GM18517 (cell line): ENCODE results near the gene FGD6.
"Not testable (repeated sequence)": the region's sequence is repeated elsewhere in the genome, so short reads cannot be mapped to it uniquely, and the experiment has no call there.

Experiments
- ATAC-seq: cut with Tn5 transposase; IDR thresholded peaks from one replicate; pipeline ENCODE4 v1.9.1; 2021; ENCODE audit warnings: mild to moderate bottlenecking, moderate library complexity; ENCODE audit not compliant: unreplicated experiment

The FGD6 gene

GRCh38 chr12:95095866-95096265, 121.4 kb downstream of the FGD6 start:
- not testable (repeated sequence) for ATAC-seq

GRCh38 chr12:95089462-95089861, 127.8 kb downstream of the FGD6 start:
- ATAC-seq: no peak

GRCh38 chr12:95088379-95088778, 128.9 kb downstream of the FGD6 start:
- peak; percentile 82 for ATAC-seq

GRCh38 chr12:95085612-95086011, 131.7 kb downstream of the FGD6 start:
- ATAC-seq: no peak

GRCh38 chr12:95083938-95084337, 133.3 kb downstream of the FGD6 start:
- no peak for ATAC-seq

- ATAC-seq: no peak
These were observed 133.8 kb downstream of the FGD6 start for GRCh38 chr12:95083471-95083870.

- no peak for ATAC-seq
These were observed 139.9 kb downstream of the FGD6 start for GRCh38 chr12:95077341-95077740.

GRCh38 chr12:95074766-95075165, 142.5 kb downstream of the FGD6 start:
- no peak for ATAC-seq

GRCh38 chr12:95073698-95074520, 143.4 kb downstream of the FGD6 start:
- ATAC-seq: no peak

GRCh38 chr12:95072900-95073697, 144.2 kb downstream of the FGD6 start, which contains the start of gene NR2C1:
Gene NR2C1, minus strand, starts transcription at chr12:95073618. Its CDS starts 6,234 bp downstream, at chr12:95067384.
- peak; percentile 89 for ATAC-seq

- ATAC-seq: no peak
These were observed 146.9 kb downstream of the FGD6 start for GRCh38 chr12:95070378-95070777.

- ATAC-seq: no peak
These were observed 151.0 kb downstream of the FGD6 start for GRCh38 chr12:95066091-95066855.

- no peak for ATAC-seq
These were observed 156.3 kb downstream of the FGD6 start for GRCh38 chr12:95060951-95061350.

- ATAC-seq: no peak
These were observed 157.3 kb downstream of the FGD6 start for GRCh38 chr12:95059984-95060383.

- no peak for ATAC-seq
These were observed 159.8 kb downstream of the FGD6 start for GRCh38 chr12:95057424-95057823.

- ATAC-seq: no peak
These were observed 162.2 kb downstream of the FGD6 start for GRCh38 chr12:95055057-95055456.

- no peak for ATAC-seq
These were observed 163.1 kb downstream of the FGD6 start for GRCh38 chr12:95054206-95054605.

GRCh38 chr12:95051241-95051640, 166.0 kb downstream of the FGD6 start:
- no peak for ATAC-seq

GRCh38 chr12:95037906-95038305, 179.4 kb downstream of the FGD6 start:
- ATAC-seq: no peak

GRCh38 chr12:95034750-95035149, 182.5 kb downstream of the FGD6 start:
- ATAC-seq: no peak
